SK-N-SH (cell line): ENCODE data around the gene C17orf50. TPM values are rescaled to one million over a fixed set of nuclear protein-coding genes. Genes with fewer than 3 reads are reported as not detected.

Experiments
- CTCF ChIA-PET: fragments of 300-600, 350-600 bp; formaldehyde crosslinking; extraction: SDS; loops from one replicate; lab custom pipeline; 2021; lab: Yijun Ruan, JAX
- POLR2A ChIA-PET: fragments of 350-600 bp; sonication (Branson Sonifier 250); formaldehyde crosslinking; extraction: SDS; loops from one replicate; lab custom pipeline; 2020; ENCODE audit warnings: antibody characterized with exemption, inconsistent platforms; lab: Yijun Ruan, JAX
- DNase-seq: peaks from one replicate; pipeline ENCODE4 v3.0.0; 2012
- H2AFZ ChIP-seq: fragments of 200-600 bp; sonication (generic); 2 replicates; pipeline ENCODE4 v1.8.1; 2016; ENCODE audit warnings: antibody characterized with exemption, mild to moderate bottlenecking, low read depth
- H3F3A ChIP-seq: fragments of 200-600 bp; sonication (generic); replicated peaks from 2 replicates; pipeline ENCODE3; 2016; ENCODE audit warnings: antibody characterized with exemption, mild to moderate bottlenecking; ENCODE audit not compliant: insufficient read depth
- H3K27ac ChIP-seq, 2 experiments: fragments of 200-500 bp in 1 of 2; fragments of 200-600 bp in 1 of 2; sonication (Bioruptor generic) in 1 of 2; sonication (generic), shearing (Covaris generic) in 1 of 2; 2 replicates each; pipeline versions ENCODE4 v1.5.1 to v1.6.1; 2014 to 2016; ENCODE audit warnings: low read depth in 2 of 2, inconsistent platforms in 1 of 2, low read length in 1 of 2, mild to moderate bottlenecking in 1 of 2, mixed read lengths in 1 of 2
- H3K27me3 ChIP-seq: fragments of 200-600 bp; sonication (generic), shearing (Covaris generic); 2 replicates; pipeline ENCODE4 v1.6.1; 2016; ENCODE audit warnings: mixed run types; ENCODE audit not compliant: insufficient read depth
- H3K36me3 ChIP-seq, 2 experiments: fragments of 200-500 bp in 1 of 2; fragments of 200-600 bp in 1 of 2; sonication (Bioruptor generic) in 1 of 2; sonication (generic) in 1 of 2; replicated peaks in 1 of 2; 2 replicates each; pipeline versions ENCODE3 to v1.5.1; 2014 to 2016; ENCODE audit warnings: low read length in 1 of 2, mild to moderate bottlenecking in 1 of 2; ENCODE audit not compliant: insufficient read depth in 2 of 2, control insufficient read depth in 1 of 2
- H3K4me1 ChIP-seq, 2 experiments: fragments of 200-500 bp in 1 of 2; fragments of 200-600 bp in 1 of 2; sonication (Bioruptor generic) in 1 of 2; sonication (generic), shearing (Covaris generic) in 1 of 2; 2 replicates each; pipeline versions ENCODE4 v1.5.1 to v1.6.1; 2014 to 2016; ENCODE audit warnings: low read depth in 1 of 2, low read length in 1 of 2, mixed run types in 1 of 2; ENCODE audit not compliant: insufficient read depth in 2 of 2, control insufficient read depth in 1 of 2
- H3K4me2 ChIP-seq: fragments of 200-600 bp; sonication (generic), shearing (Covaris generic); 2 replicates; pipeline ENCODE4 v1.6.1; 2017; ENCODE audit warnings: mixed run types
- H3K4me3 ChIP-seq, 2 experiments: fragments of 200-500 bp in 1 of 2; fragments of 200-600 bp in 1 of 2; sonication (Bioruptor generic) in 1 of 2; sonication (generic), shearing (Covaris generic) in 1 of 2; 2 replicates each; pipeline versions ENCODE4 v1.5.1 to v1.8.1; 2014 to 2016; ENCODE audit warnings: low read depth in 2 of 2, inconsistent platforms in 1 of 2, low read length in 1 of 2, mild to moderate bottlenecking in 1 of 2, mixed read lengths in 1 of 2, moderate library complexity in 1 of 2
- H3K79me2 ChIP-seq: fragments of 200-600 bp; sonication (generic); 2 replicates; pipeline ENCODE4 v1.8.1; 2017; ENCODE audit warnings: mild to moderate bottlenecking; ENCODE audit not compliant: insufficient read depth
- H3K9ac ChIP-seq: fragments of 200-600 bp; sonication (generic); 2 replicates; pipeline ENCODE4 v1.6.1; 2017; ENCODE audit warnings: mixed run types
- H3K9me2 ChIP-seq: fragments of 200-600 bp; sonication (generic); 2 replicates; pipeline ENCODE4 v1.6.1; 2017; ENCODE audit warnings: mixed run types
- H3K9me3 ChIP-seq: fragments of 200-600 bp; sonication (generic); 2 replicates; pipeline ENCODE4 v1.6.1; 2017; ENCODE audit warnings: mixed run types, mild to moderate bottlenecking, moderate library complexity
- H4K20me1 ChIP-seq: fragments of 200-600 bp; sonication (generic); 2 replicates; pipeline ENCODE4 v1.6.1; 2017; ENCODE audit warnings: mild to moderate bottlenecking, mixed run types; ENCODE audit not compliant: insufficient read depth
- FOXM1 ChIP-seq: IDR thresholded peaks from 2 replicates; pipeline ENCODE4 v1.4.0; 2012; ENCODE audit warnings: low read depth, mild to moderate bottlenecking
- JUND ChIP-seq: IDR thresholded peaks from 2 replicates; pipeline ENCODE4 v1.4.0; 2012
- MEF2A ChIP-seq: IDR thresholded peaks from 2 replicates; pipeline ENCODE4 v1.4.0; 2012; ENCODE audit warnings: low read depth, borderline replicate concordance
- PBX3 ChIP-seq: IDR thresholded peaks from 2 replicates; pipeline ENCODE4; 2012
- USF1 ChIP-seq: IDR thresholded peaks from 2 replicates; pipeline ENCODE4 v1.4.0; 2012; ENCODE audit warnings: low read depth, borderline replicate concordance
- YY1 ChIP-seq: IDR thresholded peaks from 2 replicates; pipeline ENCODE4 v1.4.0; 2012; ENCODE audit warnings: low read depth, mild to moderate bottlenecking
- WGBS: methylation state at CpG from one replicate; pipeline ENCODE4 v1.1.6; 2017; ENCODE audit warnings: low lambda C conversion rate; 5-methylcytosine and 5-hydroxymethylcytosine counted together
- polyA plus RNA-seq, 3 experiments: library from polyadenylated mRNA; depleted of rRNA; stranded (reverse); fragments of >200 nt; gene quantifications; 2 replicates each; pipeline ENCODE4 v1.2.3, GENCODE V29; 2012

The C17orf50 gene
- polyA plus RNA-seq, 1 of the 3 experiments (the other 2 are of a cell fraction): 0.05 TPM

GRCh38 chr17:35795007-35795870 is 34.6 kb downstream of the C17orf50 start, which contains the start of gene MMP28:
MMP28 (minus strand) TSS chr17:35795641; CDS start chr17:35795377, 264 bp downstream.
- H3K27ac ChIP-seq: peak within 1 kb of the TSS in 1 of 2 experiments; percentile 53; a peak in 1 of 4 replicates
- no peak within 1 kb of the TSS for H3K9ac ChIP-seq
- 24% methylated on average over 36 of the region's 89 CpGs for WGBS
- peak within 1 kb of the TSS; percentile 55 to 56; a peak in 3 of 4 replicates for H3K4me3 ChIP-seq
- no peaks in the 10 kb centered on the region for H3K79me2 ChIP-seq
- TF ChIP-seq YY1 (no peak), JUND (no peak), MEF2A (no peak), FOXM1 (no peak)
- TF ChIP-seq, all 33 proteins: peak for 0
- H3K9me3 ChIP-seq: no peaks in the 10 kb centered on the region
- H3K36me3 ChIP-seq: no peaks in the 10 kb centered on the region
- POLR2A ChIA-PET: interaction anchor here (0.7 kb wide), 1 partner anchor 31 kb away, joined by 3 read pairs; no protein-coding TSS in a partner anchor
- H3K4me1 ChIP-seq: peaks cover 0 to 44% of the 10 kb centered on the region in 2 experiments; a peak in 2 of 4 replicates
- no peak within 1 kb of the TSS for H2AFZ ChIP-seq
- no peaks in the 10 kb centered on the region for H4K20me1 ChIP-seq
- DNase-seq: peak; percentile 86
- peaks cover 47% of the 10 kb centered on the region for H3K27me3 ChIP-seq
- CTCF ChIA-PET: interaction anchor here (0.7 to 7.0 kb wide), 8 partner anchors 8 to 33 kb away, joined by 3 to 99 read pairs (median 4); partner anchors contain the start of gene TAF15
- H3F3A ChIP-seq: no peaks in the 10 kb centered on the region
- H3K4me2 ChIP-seq: peak within 1 kb of the TSS; percentile 77
- H3K9me2 ChIP-seq: no peaks in the 10 kb centered on the region

- no peak overlapping the region for H2AFZ ChIP-seq
- WGBS: 38% methylated on average over 7 of the region's 8 CpGs
- no peaks in the 10 kb centered on the region for H3K9me2 ChIP-seq
- no peak overlapping the region for H3K9ac ChIP-seq
- TF ChIP-seq PBX3 (no peak), USF1 (no peak)
- TF ChIP-seq, all 33 proteins: peak for 0
- Histone ChIP-seq H3K4me2 (peak overlapping the region; percentile 77), H3K79me2 (no peaks in the 10 kb centered on the region), H3K4me3 (peak overlapping the region; percentile 55 to 56; a peak in 3 of 4 replicates), H3K27me3 (peaks cover 47% of the 10 kb centered on the region), H3F3A (no peaks in the 10 kb centered on the region), H4K20me1 (no peaks in the 10 kb centered on the region), H3K36me3 (no peaks in the 10 kb centered on the region), H3K27ac (peak overlapping the region in 1 of 2 experiments; percentile 53; a peak in 1 of 4 replicates), H3K4me1 (peaks cover 0 to 51% of the 10 kb centered on the region in 2 experiments; a peak in 2 of 4 replicates), H3K9me3 (no peaks in the 10 kb centered on the region)
- ChIA-PET POLR2A (no interaction called here), CTCF (interaction anchor here (0.7 to 7.0 kb wide), 9 partner anchors 9 to 33 kb away, joined by 3 to 99 read pairs (median 4); partner anchors contain the start of gene TAF15)
- DNase-seq: no peak
These were observed 35.2 kb downstream of the C17orf50 start for GRCh38 chr17:35795871-35796265.
